ENCODE data around the gene COL4A2.

DNA sequence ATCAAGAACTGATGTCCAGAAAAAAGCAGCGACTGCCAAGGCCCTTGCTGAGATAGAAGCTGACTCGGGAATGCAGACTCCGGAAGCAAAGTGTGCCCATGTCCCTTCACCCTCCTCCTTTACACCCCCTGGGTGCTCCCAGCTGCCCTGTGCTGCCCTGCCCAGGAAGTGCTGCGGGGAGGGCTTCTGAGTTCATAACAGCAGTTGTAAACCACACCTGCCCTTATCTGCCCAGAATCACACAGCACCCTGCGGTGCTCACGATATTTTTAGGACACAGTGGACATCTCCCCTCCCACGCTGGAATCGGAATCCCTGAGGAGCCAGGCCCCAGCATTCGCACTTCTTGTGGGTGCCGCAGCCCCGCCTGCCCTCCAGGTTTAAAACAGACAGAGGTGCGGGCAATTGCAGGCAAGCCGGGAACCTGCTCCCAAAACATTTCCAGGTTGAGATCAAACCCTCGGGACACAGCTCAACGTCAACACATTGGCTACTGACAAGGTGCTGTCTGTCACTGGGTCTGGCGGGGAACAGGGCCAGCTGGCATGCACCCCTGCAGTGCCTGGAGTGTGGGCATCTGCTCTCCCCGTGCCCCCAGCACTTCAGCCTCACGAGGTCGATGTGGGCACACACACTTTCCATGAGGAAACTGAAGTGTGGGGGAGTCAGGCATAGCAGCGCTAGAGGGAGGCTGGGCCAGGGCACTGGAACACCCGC, 217.6 kb downstream of the COL4A2 start:
- TF ChIP-seq, protein P1, sequence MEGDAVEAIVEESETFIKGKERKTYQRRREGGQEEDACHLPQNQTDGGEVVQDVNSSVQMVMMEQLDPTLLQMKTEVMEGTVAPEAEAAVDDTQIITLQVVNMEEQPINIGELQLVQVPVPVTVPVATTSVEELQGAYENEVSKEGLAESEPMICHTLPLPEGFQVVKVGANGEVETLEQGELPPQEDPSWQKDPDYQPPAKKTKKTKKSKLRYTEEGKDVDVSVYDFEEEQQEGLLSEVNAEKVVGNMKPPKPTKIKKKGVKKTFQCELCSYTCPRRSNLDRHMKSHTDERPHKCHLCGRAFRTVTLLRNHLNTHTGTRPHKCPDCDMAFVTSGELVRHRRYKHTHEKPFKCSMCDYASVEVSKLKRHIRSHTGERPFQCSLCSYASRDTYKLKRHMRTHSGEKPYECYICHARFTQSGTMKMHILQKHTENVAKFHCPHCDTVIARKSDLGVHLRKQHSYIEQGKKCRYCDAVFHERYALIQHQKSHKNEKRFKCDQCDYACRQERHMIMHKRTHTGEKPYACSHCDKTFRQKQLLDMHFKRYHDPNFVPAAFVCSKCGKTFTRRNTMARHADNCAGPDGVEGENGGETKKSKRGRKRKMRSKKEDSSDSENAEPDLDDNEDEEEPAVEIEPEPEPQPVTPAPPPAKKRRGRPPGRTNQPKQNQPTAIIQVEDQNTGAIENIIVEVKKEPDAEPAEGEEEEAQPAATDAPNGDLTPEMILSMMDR (IDR thresholded peaks at IDR 0.05): no peak
- TF ChIP-seq POLR2A (IDR thresholded peaks at IDR 0.05): no peak
